Ovary (tissue), 3 donors: Measurements from ENCODE around the gene HOXD11.

Experiments used
- EP300 ChIP-seq: sonication (generic); formaldehyde crosslinking; IDR thresholded peaks from one replicate; pipeline ENCODE4 v1.6.1; 2017; ENCODE audit warnings: antibody characterized with exemption
- POLR2A ChIP-seq: fragments of 450-650 bp; IDR thresholded peaks from one replicate; pipeline ENCODE4 v1.6.1; 2017; ENCODE audit warnings: antibody characterized with exemption, mild to moderate bottlenecking, moderate library complexity
- TF ChIP-seq, protein P1 (sequence below), 3 donors: fragments of 450-650 bp in 2 of 3; fragments of 200-600 bp in 1 of 3; IDR thresholded peaks; one replicate each; pipeline versions ENCODE4 v1.5.1 to v1.8.0; 2016 to 2022; ENCODE audit warnings: antibody characterized with exemption in 3 of 3, mild to moderate bottlenecking in 1 of 3
- donor health status: DM: no; HTN: no; CAD: no.

DNA sequence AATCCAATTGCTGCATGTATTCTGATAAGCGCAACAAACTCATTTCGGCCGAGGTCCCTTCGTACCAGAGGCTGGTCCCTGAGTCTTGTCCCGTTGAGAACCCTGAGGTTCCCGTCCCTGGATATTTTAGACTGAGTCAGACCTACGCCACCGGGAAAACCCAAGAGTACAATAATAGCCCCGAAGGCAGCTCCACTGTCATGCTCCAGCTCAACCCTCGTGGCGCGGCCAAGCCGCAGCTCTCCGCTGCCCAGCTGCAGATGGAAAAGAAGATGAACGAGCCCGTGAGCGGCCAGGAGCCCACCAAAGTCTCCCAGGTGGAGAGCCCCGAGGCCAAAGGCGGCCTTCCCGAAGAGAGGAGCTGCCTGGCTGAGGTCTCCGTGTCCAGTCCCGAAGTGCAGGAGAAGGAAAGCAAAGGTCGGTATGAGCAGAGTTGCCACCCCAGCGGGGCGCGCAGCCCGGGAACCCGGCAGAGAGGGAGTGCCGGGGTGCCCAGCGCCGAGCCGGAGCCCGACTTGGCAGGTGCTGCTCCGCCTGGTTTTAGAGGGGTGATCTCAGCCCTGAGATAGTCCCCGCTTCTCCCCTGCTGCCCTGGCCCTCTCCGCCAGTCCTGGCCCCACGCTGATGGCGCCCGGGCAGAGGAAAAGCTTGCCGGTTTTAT is 10.2 kb downstream of the HOXD11 start:
- TF ChIP-seq, protein P1, sequence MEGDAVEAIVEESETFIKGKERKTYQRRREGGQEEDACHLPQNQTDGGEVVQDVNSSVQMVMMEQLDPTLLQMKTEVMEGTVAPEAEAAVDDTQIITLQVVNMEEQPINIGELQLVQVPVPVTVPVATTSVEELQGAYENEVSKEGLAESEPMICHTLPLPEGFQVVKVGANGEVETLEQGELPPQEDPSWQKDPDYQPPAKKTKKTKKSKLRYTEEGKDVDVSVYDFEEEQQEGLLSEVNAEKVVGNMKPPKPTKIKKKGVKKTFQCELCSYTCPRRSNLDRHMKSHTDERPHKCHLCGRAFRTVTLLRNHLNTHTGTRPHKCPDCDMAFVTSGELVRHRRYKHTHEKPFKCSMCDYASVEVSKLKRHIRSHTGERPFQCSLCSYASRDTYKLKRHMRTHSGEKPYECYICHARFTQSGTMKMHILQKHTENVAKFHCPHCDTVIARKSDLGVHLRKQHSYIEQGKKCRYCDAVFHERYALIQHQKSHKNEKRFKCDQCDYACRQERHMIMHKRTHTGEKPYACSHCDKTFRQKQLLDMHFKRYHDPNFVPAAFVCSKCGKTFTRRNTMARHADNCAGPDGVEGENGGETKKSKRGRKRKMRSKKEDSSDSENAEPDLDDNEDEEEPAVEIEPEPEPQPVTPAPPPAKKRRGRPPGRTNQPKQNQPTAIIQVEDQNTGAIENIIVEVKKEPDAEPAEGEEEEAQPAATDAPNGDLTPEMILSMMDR (IDR thresholded peaks at IDR 0.05), result no peak
- no peak for TF ChIP-seq POLR2A
- TF ChIP-seq EP300, result no peak
